ENCODE measurements around the gene GPC3. TPM values are rescaled to one million over a fixed set of nuclear protein-coding genes. Genes with fewer than 3 reads are reported as not detected.

Gene GPC3
- total RNA-seq, 2 experiments from 2014 or later: 0.86 to 1.3 TPM

- Mint-ChIP-seq H3K4me1 (no peaks in the 10 kb centered on the region), H3K27me3 (no peaks in the 10 kb centered on the region), H3K27ac (no peak overlapping the region), H3K9me3 (ENCODE audit: low read depth) (no peaks in the 10 kb centered on the region), H3K4me3 (no peak overlapping the region), H3K36me3 (ENCODE audit: low read depth) (no peaks in the 10 kb centered on the region)
- intact Hi-C loops (cut with DNase I, micrococcal nuclease): no loop called here
- ChIA-PET CTCF (interaction anchor here (1.0 kb wide), 1 partner anchor 45 kb away, joined by 3 read pairs; no protein-coding TSS in a partner anchor), POLR2A (no interaction called here)
- no peak for DNase-seq
- ATAC-seq: no peak
These were observed 384.3 kb downstream of the GPC3 start for GRCh38 chrX:133601116-133601515.

GRCh38 chrX:133600536-133600935, 384.9 kb downstream of the GPC3 start:
- DNase-seq (no peak), ATAC-seq (no peak)
- ChIA-PET POLR2A (no interaction called here), CTCF (interaction anchor here (1.0 kb wide), 2 partner anchors 45 to 61 kb away, joined by 3 read pairs; no protein-coding TSS in a partner anchor)
- intact Hi-C loops (cut with DNase I, micrococcal nuclease): no loop called here
- H3K27ac Mint-ChIP-seq: no peak overlapping the region
- H3K9me3 Mint-ChIP-seq (ENCODE audit: low read depth): no peaks in the 10 kb centered on the region
- H3K4me1 Mint-ChIP-seq: no peaks in the 10 kb centered on the region
- no peaks in the 10 kb centered on the region for H3K36me3 Mint-ChIP-seq (ENCODE audit: low read depth)
- H3K4me3 Mint-ChIP-seq: no peak overlapping the region
- no peaks in the 10 kb centered on the region for H3K27me3 Mint-ChIP-seq

DNA sequence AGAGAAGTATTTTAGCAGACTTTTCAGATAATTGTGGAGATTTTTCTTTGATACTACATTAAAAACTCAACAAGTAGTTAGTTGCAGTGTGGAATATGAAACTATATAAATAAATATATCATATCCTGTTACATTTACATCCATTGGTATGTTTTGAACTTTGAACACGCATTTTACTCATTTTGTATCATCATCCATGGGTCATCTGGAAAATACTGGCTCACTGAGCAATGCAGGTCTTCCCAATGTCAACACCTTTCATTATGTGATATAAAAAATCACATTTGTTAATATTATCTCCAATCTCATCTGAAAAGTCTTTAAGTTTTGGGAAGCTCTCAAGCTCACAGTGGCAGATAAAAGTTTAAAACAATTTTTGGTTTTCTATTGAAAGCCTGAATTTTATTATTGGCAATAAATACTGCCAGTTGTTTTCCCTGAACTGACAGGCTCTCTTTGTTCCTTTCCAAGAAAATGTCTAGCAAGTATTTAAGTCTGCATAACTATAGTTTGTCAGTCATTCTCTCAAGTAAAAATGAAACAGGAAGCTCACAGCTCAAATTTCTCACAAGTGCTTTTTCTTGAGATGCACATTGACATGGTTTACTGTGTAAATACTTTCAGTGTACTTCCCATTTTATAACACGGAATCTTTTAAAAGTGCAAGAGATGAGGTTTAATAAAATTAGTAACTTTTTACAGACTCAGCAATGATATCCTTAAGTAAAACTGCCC, 386.6 kb downstream of the GPC3 start:
- intact Hi-C loops (cut with DNase I, micrococcal nuclease): no loop called here
- Mint-ChIP-seq H3K4me3 (no peak overlapping the region), H3K27me3 (no peaks in the 10 kb centered on the region), H3K4me1 (no peaks in the 10 kb centered on the region), H3K9me3 (ENCODE audit: low read depth) (no peaks in the 10 kb centered on the region), H3K36me3 (ENCODE audit: low read depth) (no peaks in the 10 kb centered on the region), H3K27ac (no peak overlapping the region)
- ATAC-seq (no peak), DNase-seq (no peak)
- ChIA-PET CTCF (interaction anchor here (0.6 kb wide), 1 partner anchor 677 kb away, joined by 3 read pairs; no protein-coding TSS in a partner anchor), POLR2A (no interaction called here)

GRCh38 chrX:133594156-133594555, 391.2 kb downstream of the GPC3 start:
- no peak overlapping the region for H3K4me3 Mint-ChIP-seq
- CTCF ChIA-PET: no interaction called here
- H3K4me1 Mint-ChIP-seq: no peaks in the 10 kb centered on the region
- DNase-seq (no peak), ATAC-seq (no peak)
- no peaks in the 10 kb centered on the region for H3K9me3 Mint-ChIP-seq (ENCODE audit: low read depth)
- no peak overlapping the region for H3K27ac Mint-ChIP-seq
- POLR2A ChIA-PET: no interaction called here
- intact Hi-C loops (cut with DNase I, micrococcal nuclease): no loop called here
- no peaks in the 10 kb centered on the region for H3K36me3 Mint-ChIP-seq (ENCODE audit: low read depth)
- H3K27me3 Mint-ChIP-seq: no peaks in the 10 kb centered on the region

DNA sequence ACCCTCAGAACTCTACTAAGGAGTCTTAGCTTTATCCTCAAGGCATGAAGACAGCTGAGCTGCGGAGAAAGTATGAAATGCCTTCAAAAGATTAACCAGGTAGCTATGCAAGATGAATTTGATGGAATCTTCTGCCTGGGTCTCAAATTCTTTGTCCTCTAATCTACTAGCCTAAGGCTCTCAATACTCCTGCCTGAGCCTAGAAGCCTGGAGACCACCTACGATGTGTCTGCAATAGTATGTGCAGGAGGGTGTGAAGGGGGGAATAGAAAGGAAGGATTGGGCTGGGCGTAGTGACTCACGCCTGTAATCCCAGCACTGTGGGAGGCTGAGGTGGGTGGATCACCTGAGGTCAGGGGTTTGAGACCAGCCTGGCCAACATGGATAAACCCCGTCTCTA, 391.9 kb downstream of the GPC3 start:
- no peak for ATAC-seq
- H3K4me3 Mint-ChIP-seq: no peak overlapping the region
- H3K9me3 Mint-ChIP-seq (ENCODE audit: low read depth): no peaks in the 10 kb centered on the region
- intact Hi-C loops (cut with DNase I, micrococcal nuclease): no loop called here
- H3K27ac Mint-ChIP-seq: no peak overlapping the region
- ChIA-PET CTCF (no interaction called here), POLR2A (no interaction called here)
- no peaks in the 10 kb centered on the region for H3K4me1 Mint-ChIP-seq
- no peaks in the 10 kb centered on the region for H3K27me3 Mint-ChIP-seq
- no peak for DNase-seq
- H3K36me3 Mint-ChIP-seq (ENCODE audit: low read depth): no peaks in the 10 kb centered on the region

DNA sequence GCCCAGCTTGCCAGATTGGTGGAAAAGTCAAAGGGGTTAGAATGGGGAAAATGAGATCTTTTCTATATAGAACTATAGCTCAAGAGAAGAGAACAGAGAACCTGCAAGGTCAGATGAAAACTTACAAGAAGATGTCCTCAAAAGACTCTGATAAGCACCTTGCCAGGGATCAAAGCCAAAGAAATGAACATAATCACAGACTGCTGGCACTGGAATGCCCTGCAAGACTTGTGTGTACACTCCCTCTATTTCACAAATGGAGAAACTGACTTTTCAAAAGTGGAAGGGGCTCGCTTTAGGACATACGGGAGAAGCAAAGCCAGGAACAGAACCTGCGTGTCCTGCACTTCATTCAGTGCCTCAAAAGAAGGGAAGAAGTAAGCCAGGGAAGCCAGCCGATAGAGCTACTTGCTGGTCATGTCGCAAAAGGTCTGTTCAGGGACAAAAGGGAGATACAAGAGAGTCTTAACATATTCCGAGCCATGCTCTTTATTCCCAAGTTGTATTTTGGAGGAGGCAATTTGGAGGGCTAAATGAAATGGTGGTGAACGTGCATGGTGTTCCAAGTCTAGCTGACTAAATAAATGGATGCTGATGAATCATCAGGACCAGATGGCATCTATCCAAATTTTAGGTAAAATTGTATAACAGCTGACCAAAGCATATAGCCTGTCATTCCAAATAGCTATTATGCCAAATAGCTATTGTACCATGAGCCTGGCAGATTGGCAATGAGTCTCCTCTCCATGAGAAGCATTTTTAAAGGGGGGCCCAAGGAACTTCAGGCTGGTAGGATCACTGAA, 394.5 kb downstream of the GPC3 start:
- CTCF ChIA-PET: no interaction called here
- no peak overlapping the region for H3K4me3 Mint-ChIP-seq
- intact Hi-C loops (cut with DNase I, micrococcal nuclease): no loop called here

GRCh38 chrX:133588827-133589226, 396.6 kb downstream of the GPC3 start:
- H3K9me3 Mint-ChIP-seq (ENCODE audit: low read depth): no peaks in the 10 kb centered on the region
- H3K27ac Mint-ChIP-seq: no peak overlapping the region
- ATAC-seq: no peak
- CTCF ChIA-PET: no interaction called here
- no peak overlapping the region for H3K4me3 Mint-ChIP-seq
- H3K4me1 Mint-ChIP-seq: no peaks in the 10 kb centered on the region
- no peak for DNase-seq
- H3K27me3 Mint-ChIP-seq: no peaks in the 10 kb centered on the region
- intact Hi-C loops (cut with DNase I, micrococcal nuclease): no loop called here
- H3K36me3 Mint-ChIP-seq (ENCODE audit: low read depth): no peaks in the 10 kb centered on the region
- POLR2A ChIA-PET: no interaction called here

More for the DNA sequence above, 394.5 kb downstream of the GPC3 start:
- DNase-seq: no peak
- ATAC-seq: no peak
- no peaks in the 10 kb centered on the region for H3K9me3 Mint-ChIP-seq (ENCODE audit: low read depth)
- H3K27ac Mint-ChIP-seq: no peak overlapping the region
- no peaks in the 10 kb centered on the region for H3K27me3 Mint-ChIP-seq
- POLR2A ChIA-PET: no interaction called here
- no peaks in the 10 kb centered on the region for H3K36me3 Mint-ChIP-seq (ENCODE audit: low read depth)
- no peaks in the 10 kb centered on the region for H3K4me1 Mint-ChIP-seq

- H3K27ac Mint-ChIP-seq: no peak overlapping the region
- no peaks in the 10 kb centered on the region for H3K4me1 Mint-ChIP-seq
- intact Hi-C loops (cut with DNase I, micrococcal nuclease): no loop called here
- no peak for ATAC-seq
- CTCF ChIA-PET: no interaction called here
- POLR2A ChIA-PET: no interaction called here
- H3K9me3 Mint-ChIP-seq (ENCODE audit: low read depth): no peaks in the 10 kb centered on the region
- no peak for DNase-seq
- H3K27me3 Mint-ChIP-seq: no peaks in the 10 kb centered on the region
- no peak overlapping the region for H3K4me3 Mint-ChIP-seq
- H3K36me3 Mint-ChIP-seq (ENCODE audit: low read depth): no peaks in the 10 kb centered on the region
These were observed 397.6 kb downstream of the GPC3 start for GRCh38 chrX:133587818-133588217.

DNA sequence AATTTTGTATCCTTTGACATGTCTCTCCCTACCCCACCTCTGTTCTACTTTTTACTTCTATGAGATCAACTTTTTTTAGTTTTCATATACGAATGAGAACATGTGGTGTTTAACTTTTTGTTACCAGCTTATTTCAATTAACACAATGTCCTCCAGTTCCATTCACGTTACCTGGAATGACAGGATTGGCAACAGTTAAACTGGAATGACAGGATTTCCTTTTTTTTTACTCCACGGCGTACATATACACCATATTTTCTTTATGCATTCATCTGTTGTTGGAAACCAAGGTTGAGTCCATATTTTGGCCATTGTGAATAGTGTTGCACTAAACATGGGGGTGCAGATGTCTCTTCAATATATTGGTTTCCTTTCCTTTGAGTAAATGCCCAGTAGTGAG, 398.3 kb downstream of the GPC3 start:
- H3K27ac Mint-ChIP-seq: no peak overlapping the region
- POLR2A ChIA-PET: no interaction called here

DNA sequence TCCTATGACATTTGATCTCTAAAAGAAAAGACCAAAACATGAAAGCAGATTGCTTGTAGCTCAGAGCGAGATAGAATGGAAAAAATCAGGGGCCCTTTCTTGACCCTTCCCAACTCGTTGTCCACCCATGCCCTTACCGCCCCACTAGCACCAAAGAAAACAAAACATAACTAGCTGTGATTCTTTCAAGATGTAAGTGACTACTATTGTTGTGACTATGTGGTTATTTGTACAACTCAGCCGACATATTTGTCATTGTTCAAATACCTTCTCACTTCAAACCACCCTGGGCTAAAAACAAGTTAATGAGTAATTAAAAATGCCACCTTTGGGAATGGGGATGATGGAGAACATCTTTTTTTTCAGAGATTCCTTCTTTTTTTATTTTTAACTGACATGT, 399.0 kb downstream of the GPC3 start:
- H3K4me3 Mint-ChIP-seq: no peak overlapping the region
- H3K9me3 Mint-ChIP-seq (ENCODE audit: low read depth): no peaks in the 10 kb centered on the region
- POLR2A ChIA-PET: no interaction called here
- no peaks in the 10 kb centered on the region for H3K36me3 Mint-ChIP-seq (ENCODE audit: low read depth)
- CTCF ChIA-PET: no interaction called here
- no peak overlapping the region for H3K27ac Mint-ChIP-seq
- H3K4me1 Mint-ChIP-seq: no peaks in the 10 kb centered on the region
- H3K27me3 Mint-ChIP-seq: no peaks in the 10 kb centered on the region
- DNase-seq: no peak
- no peak for ATAC-seq
- intact Hi-C loops (cut with DNase I, micrococcal nuclease): no loop called here

More for the DNA sequence above, 398.3 kb downstream of the GPC3 start:
- no peaks in the 10 kb centered on the region for H3K9me3 Mint-ChIP-seq (ENCODE audit: low read depth)
- DNase-seq (no peak), ATAC-seq (no peak)
- intact Hi-C loops (cut with DNase I, micrococcal nuclease): no loop called here
- H3K4me1 Mint-ChIP-seq: no peaks in the 10 kb centered on the region
- CTCF ChIA-PET: no interaction called here
- no peaks in the 10 kb centered on the region for H3K36me3 Mint-ChIP-seq (ENCODE audit: low read depth)
- no peak overlapping the region for H3K4me3 Mint-ChIP-seq
- H3K27me3 Mint-ChIP-seq: no peaks in the 10 kb centered on the region

GRCh38 chrX:133583825-133584224, 401.6 kb downstream of the GPC3 start:
- Mint-ChIP-seq H3K36me3 (ENCODE audit: low read depth) (no peaks in the 10 kb centered on the region), H3K4me1 (no peaks in the 10 kb centered on the region), H3K27me3 (no peaks in the 10 kb centered on the region), H3K27ac (no peak overlapping the region), H3K4me3 (no peak overlapping the region), H3K9me3 (ENCODE audit: low read depth) (no peaks in the 10 kb centered on the region)
- DNase-seq: no peak
- CTCF ChIA-PET: no interaction called here
- no peak for ATAC-seq
- POLR2A ChIA-PET: no interaction called here
- intact Hi-C loops (cut with DNase I, micrococcal nuclease): no loop called here

GRCh38 chrX:133580625-133581024, 404.8 kb downstream of the GPC3 start:
- no peaks in the 10 kb centered on the region for H3K9me3 Mint-ChIP-seq (ENCODE audit: low read depth)
- ChIA-PET CTCF (interaction anchor here (0.8 kb wide), 1 partner anchor 10 kb away, joined by 3 read pairs; no protein-coding TSS in a partner anchor), POLR2A (no interaction called here)
- no peaks in the 10 kb centered on the region for H3K4me1 Mint-ChIP-seq
- no peak for DNase-seq
- no peaks in the 10 kb centered on the region for H3K36me3 Mint-ChIP-seq (ENCODE audit: low read depth)
- intact Hi-C loops (cut with DNase I, micrococcal nuclease): no loop called here
- ATAC-seq: no peak
- H3K27ac Mint-ChIP-seq: no peak overlapping the region
- no peaks in the 10 kb centered on the region for H3K27me3 Mint-ChIP-seq
- no peak overlapping the region for H3K4me3 Mint-ChIP-seq
